Pancreas (tissue), 10 donors: Measurements from ENCODE around the gene CUEDC2. TPM values are rescaled to one million over a fixed set of nuclear protein-coding genes. Genes with fewer than 3 reads are reported as not detected.

Experiments used
- ATAC-seq, 4 donors: fragments of 200-7000 bp; cut with Tn5 transposase; one replicate each; pipeline versions ENCODE4 v1.8.0 to v1.9.1; 2020; ENCODE audit warnings: mild to moderate bottlenecking in 4 of 4, moderate library complexity in 4 of 4
- DNase-seq, 6 donors: peaks; one replicate each; pipeline ENCODE4 v3.0.0-alpha.2; 2020
- FAIRE-seq: peaks from 2 replicates; lab custom pipeline; 2012; peaks lifted over from hg19 to GRCh38; lab: Jason Lieb, UNC
- H3K27ac ChIP-seq, 4 donors: fragments of 200-600 bp; sonication (generic); 1 replicate in 3 of 4; 2 replicates in 1 of 4; pipeline versions ENCODE4 v1.5.0 to v1.8.0; 2020
- H3K27me3 ChIP-seq, 4 donors: fragments of 200-600 bp; one replicate each; pipeline ENCODE4 v1.8.0; 2021
- H3K36me3 ChIP-seq, 3 donors: fragments of 200-600 bp; sonication (generic) in 1 of 3; one replicate each; pipeline versions ENCODE4 v1.5.0 to v1.8.0; 2020 to 2021
- H3K4me1 ChIP-seq, 3 donors: fragments of 200-600 bp; one replicate each; pipeline ENCODE4 v1.8.0; 2021
- H3K4me3 ChIP-seq, 4 donors: fragments of 200-600 bp; sonication (generic) in 2 of 4; one replicate each; pipeline versions ENCODE4 v1.5.0 to v1.8.0; 2020 to 2021
- H3K9me3 ChIP-seq, 4 donors: fragments of 200-600 bp; one replicate each; pipeline ENCODE4 v1.8.0; 2021
- WGBS, 2 donors: extraction: QIAGEN DNeasy Blood & Tissue Kit; methylation state at CpG; one replicate each; pipeline ENCODE4 v1.1.7; 2013; 5-methylcytosine and 5-hydroxymethylcytosine counted together
- intact Hi-C, 3 donors: fragments of 100-400 bp; cut with DNase I; formaldehyde crosslinking; loops; one replicate each; pipeline versions ENCODE4 v1.11.1 to v1.14.2; 2022
- polyA plus RNA-seq, 2 donors: library from polyadenylated mRNA; stranded (reverse); fragments of 200-250 nt; gene quantifications; one replicate each; pipeline ENCODE4 v1.2.3, GENCODE V29; 2013
- total RNA-seq, 6 donors: library from RNA; stranded (reverse); fragmentation: NEBNext Ultra II Directional in 4 of 6; extraction: Animal tissue kit (Norgen Biotek cat#: 25700) in 4 of 6; gene quantifications; one replicate each; pipeline versions ENCODE4 v1.2.1 to v1.2.4, GENCODE V29; 2021 to 2023
- TF ChIP-seq, protein P1 (sequence below), 4 donors: fragments of 200-600 bp; sonication (generic) in 3 of 4; IDR thresholded peaks; one replicate each; pipeline versions ENCODE4 v1.5.0 to v1.8.0; 2021; ENCODE audit warnings: antibody characterized with exemption in 4 of 4
- donor health status: healthy with polysubstance abuse.
- donor health status: DM: no; HTN: no; CAD: no; lungs with moderate emphysema.
- donor health status: DM: no; HTN: no; CAD: no.
- donor health status: control.
- donor health status: control.
- donor health status: Bipolar disorder and iron deficiency.
- donor health status: DM: yes; HTN: yes; CAD: no.
- donor health status: DM: no; HTN: no; CAD: no.
- donor health status: DM: no; HTN: no; CAD: no.
- donor health status: DM: yes; HTN: yes; CAD: no.

Gene CUEDC2
- total and polyA plus RNA-seq, 8 donors: 18.9 to 51.5 (median 21.2) TPM

DNA sequence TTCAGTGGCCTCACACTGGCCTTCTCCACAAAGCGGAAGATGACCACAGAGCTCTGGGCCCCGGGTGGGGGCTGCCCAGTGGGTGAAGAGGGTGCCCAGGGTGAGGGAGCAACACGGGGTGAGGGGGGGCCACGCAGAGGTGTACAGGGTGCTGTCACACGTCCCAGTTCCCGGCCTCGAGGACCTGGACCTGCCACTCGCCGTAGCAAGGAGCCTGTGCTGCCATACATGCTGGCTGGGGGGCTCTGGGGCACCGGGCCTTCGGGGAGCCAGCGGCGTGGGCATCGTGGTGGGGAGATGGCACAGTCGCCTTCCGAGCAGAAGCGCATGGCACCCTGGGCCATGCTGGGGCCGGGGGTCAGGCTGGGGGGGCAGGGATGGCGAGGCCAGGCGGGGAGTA is 15.7 kb downstream of the CUEDC2 start:
- Histone ChIP-seq H3K27me3 (peaks cover 0 to 11% (median 0%) of the 10 kb centered on the region in 4 donors), H3K9me3 (no peaks in the 10 kb centered on the region), H3K4me3 (no peak overlapping the region), H3K36me3 (no peaks in the 10 kb centered on the region), H3K4me1 (peaks cover 0 to 13% (median 0%) of the 10 kb centered on the region in 3 donors), H3K27ac (no peak overlapping the region)
- TF ChIP-seq, protein P1, sequence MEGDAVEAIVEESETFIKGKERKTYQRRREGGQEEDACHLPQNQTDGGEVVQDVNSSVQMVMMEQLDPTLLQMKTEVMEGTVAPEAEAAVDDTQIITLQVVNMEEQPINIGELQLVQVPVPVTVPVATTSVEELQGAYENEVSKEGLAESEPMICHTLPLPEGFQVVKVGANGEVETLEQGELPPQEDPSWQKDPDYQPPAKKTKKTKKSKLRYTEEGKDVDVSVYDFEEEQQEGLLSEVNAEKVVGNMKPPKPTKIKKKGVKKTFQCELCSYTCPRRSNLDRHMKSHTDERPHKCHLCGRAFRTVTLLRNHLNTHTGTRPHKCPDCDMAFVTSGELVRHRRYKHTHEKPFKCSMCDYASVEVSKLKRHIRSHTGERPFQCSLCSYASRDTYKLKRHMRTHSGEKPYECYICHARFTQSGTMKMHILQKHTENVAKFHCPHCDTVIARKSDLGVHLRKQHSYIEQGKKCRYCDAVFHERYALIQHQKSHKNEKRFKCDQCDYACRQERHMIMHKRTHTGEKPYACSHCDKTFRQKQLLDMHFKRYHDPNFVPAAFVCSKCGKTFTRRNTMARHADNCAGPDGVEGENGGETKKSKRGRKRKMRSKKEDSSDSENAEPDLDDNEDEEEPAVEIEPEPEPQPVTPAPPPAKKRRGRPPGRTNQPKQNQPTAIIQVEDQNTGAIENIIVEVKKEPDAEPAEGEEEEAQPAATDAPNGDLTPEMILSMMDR (IDR thresholded peaks at IDR 0.05): no peak
- intact Hi-C loops: no loop called here
- DNase-seq: peak in 1 of 6 donors; percentile 71
- no peak for ATAC-seq
- FAIRE-seq: no peak
- 66 to 78% methylated on average over 18 to 20 of the region's 20 CpGs for WGBS, 2 donors

DNA sequence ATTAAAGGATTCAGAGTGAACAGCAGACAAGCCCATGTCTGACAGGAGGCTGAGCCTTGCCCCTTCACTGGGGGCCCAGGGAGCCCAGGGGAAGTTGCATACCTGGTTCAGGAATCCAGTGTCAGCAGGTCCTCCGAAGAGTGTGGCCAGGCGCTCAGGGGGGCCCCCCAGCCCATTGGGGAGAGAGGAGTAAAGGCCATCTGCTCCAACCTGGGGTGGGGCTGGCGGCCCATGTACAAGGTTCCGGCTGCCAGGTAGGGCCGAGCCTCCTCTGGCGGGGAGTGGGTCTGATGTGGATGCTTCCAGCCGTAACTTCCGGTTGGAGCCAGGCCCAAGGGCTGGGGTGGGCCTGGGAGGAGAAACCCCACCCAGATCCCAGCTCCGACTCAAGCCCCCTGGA is 16.1 kb downstream of the CUEDC2 start:
- Histone ChIP-seq H3K4me1 (peaks cover 0 to 13% (median 0%) of the 10 kb centered on the region in 3 donors), H3K27ac (no peak overlapping the region), H3K27me3 (peaks cover 0 to 14% (median 0%) of the 10 kb centered on the region in 4 donors), H3K4me3 (no peak overlapping the region), H3K9me3 (no peaks in the 10 kb centered on the region), H3K36me3 (no peaks in the 10 kb centered on the region)
- WGBS, 2 donors: 67 to 70% methylated on average over 9 of the region's 9 CpGs
- no peak for ATAC-seq
- FAIRE-seq: no peak
- intact Hi-C loops: no loop called here
- TF ChIP-seq, protein P1 (IDR thresholded peaks at IDR 0.05): no peak
- DNase-seq: peak in 1 of 6 donors; percentile 61

DNA sequence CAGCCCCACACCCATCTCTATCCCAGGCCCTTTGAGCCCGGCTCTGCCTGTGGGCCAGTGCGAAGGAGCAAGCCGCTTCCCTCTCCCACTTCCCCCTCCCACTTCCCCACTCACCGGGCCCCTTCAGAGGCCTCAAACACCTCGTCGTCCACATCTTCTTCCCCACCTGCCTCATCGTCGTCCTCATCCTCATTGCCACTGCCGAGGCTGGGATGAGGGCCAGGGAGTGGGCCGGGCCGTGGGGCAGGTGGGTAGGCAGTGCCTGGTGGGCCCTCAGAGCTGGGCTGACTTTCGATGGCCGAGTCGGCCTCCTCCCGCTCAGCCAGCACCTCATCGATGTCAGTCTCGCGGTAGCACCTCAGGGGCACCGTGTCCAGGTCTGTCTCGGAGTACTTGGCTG is 17.6 kb downstream of the CUEDC2 start:
- ATAC-seq (no peak), DNase-seq (peak in 1 of 6 donors; percentile 70), FAIRE-seq (no peak)
- intact Hi-C loops: no loop called here
- H3K9me3 ChIP-seq: no peaks in the 10 kb centered on the region
- no peak overlapping the region for H3K4me3 ChIP-seq
- H3K4me1 ChIP-seq: peaks cover 0 to 7% (median 0%) of the 10 kb centered on the region in 3 donors
- TF ChIP-seq, protein P1 (IDR thresholded peaks at IDR 0.05): no peak
- no peaks in the 10 kb centered on the region for H3K36me3 ChIP-seq
- peaks cover 0 to 21% (median 2%) of the 10 kb centered on the region in 4 donors for H3K27me3 ChIP-seq
- H3K27ac ChIP-seq: no peak overlapping the region
- 35 to 36% methylated on average over 15 to 20 of the region's 20 CpGs for WGBS, 2 donors

DNA sequence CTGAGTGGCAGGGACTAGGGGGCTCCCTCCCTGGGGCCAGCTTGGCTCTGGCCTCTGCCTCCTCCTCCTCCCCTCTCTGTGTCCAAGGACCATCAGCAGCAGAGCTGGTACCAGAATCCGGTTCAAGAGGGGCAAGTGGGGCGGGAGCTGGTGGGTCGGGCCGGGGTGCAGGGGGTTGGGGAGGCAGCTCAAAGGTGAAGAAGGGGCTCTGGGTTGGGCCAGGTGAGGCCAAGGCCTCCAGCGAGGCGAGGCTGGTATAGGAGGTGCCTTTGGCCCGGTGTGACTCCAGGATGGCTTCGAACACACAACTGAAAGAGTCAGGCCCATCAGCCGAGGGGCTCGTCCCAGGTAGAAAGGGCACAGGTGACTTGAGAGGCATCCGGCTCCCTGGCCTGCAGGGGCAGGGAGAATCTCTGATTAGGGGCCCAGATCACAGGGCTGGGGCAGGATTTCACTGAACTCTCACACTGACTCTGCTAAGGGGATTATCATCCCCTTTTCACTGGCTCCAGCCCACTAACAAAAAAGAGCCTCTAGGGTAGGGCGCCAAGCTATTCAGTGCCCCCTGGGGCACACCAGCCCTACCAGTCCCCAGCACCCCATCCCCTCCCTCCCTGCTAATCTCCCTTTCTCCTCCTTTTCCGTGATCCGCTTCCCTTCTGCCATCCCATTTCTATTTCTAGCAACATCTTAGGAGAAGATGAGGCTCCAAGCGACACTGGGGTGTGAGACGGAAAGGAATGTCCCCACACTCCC is 18.4 kb downstream of the CUEDC2 start:
- H3K27me3 ChIP-seq: peaks cover 0 to 21% (median 2%) of the 10 kb centered on the region in 4 donors
- FAIRE-seq: no peak
- peak in 2 of 6 donors; percentile 16 to 52 for DNase-seq

More for the DNA sequence above, 18.4 kb downstream of the CUEDC2 start:
- Histone ChIP-seq H3K4me1 (peaks cover 0 to under 1% (median 0%) of the 10 kb centered on the region in 3 donors), H3K36me3 (no peaks in the 10 kb centered on the region), H3K4me3 (no peak overlapping the region), H3K27ac (no peak overlapping the region), H3K9me3 (no peaks in the 10 kb centered on the region)
- intact Hi-C loops: no loop called here
- WGBS, 2 donors: 59 to 73% methylated on average over 16 of the region's 16 CpGs
- TF ChIP-seq, protein P1 (IDR thresholded peaks at IDR 0.05): no peak
- ATAC-seq: no peak
